BLaER1 treated with 17β-estradiol and CSF1 and Interleukin-3, amounts not matched to agents 10 nM and 100 nM (cell line): ENCODE results near the gene ODF2L.

ENCODE experiments used
- H3K27ac ChIP-seq, 11 experiments: shearing (Covaris generic); formaldehyde crosslinking; 2 replicates each; pipeline ENCODE4 v1.8.1; 2022
- H3K27me3 ChIP-seq, 11 experiments: shearing (Covaris generic); formaldehyde crosslinking; 2 replicates each; pipeline ENCODE4 v1.8.1; 2022
- H3K36me3 ChIP-seq, 11 experiments: shearing (Covaris generic); formaldehyde crosslinking; 2 replicates each; pipeline ENCODE4 v1.8.1; 2022
- H3K4me1 ChIP-seq, 10 experiments: shearing (Covaris generic); formaldehyde crosslinking; 2 replicates each; pipeline ENCODE4 v1.8.1; 2022
- H3K4me2 ChIP-seq, 11 experiments: shearing (Covaris generic); formaldehyde crosslinking; 2 replicates each; pipeline ENCODE4 v1.8.1; 2022
- H3K4me3 ChIP-seq, 10 experiments: shearing (Covaris generic); formaldehyde crosslinking; 2 replicates each; pipeline ENCODE4 v1.8.1; 2022
- H3K9ac ChIP-seq, 11 experiments: shearing (Covaris generic); formaldehyde crosslinking; 2 replicates each; pipeline ENCODE4 v1.8.1; 2022
- H3K9me3 ChIP-seq, 11 experiments: shearing (Covaris generic); formaldehyde crosslinking; replicated peaks in 1 of 11; 2 replicates each; pipeline ENCODE4 v1.8.1; 2022
- H4K20me1 ChIP-seq, 11 experiments: shearing (Covaris generic); formaldehyde crosslinking; 2 replicates each; pipeline ENCODE4 v1.8.1; 2022
- Cebpa-rat ChIP-seq, 11 experiments: shearing (Covaris generic); IDR thresholded peaks; 2 replicates each; pipeline ENCODE4 v1.8.1; 2022

The ODF2L gene

GRCh38 chr1:86346388-86346787 is 49.7 kb downstream of the ODF2L start:
- Histone ChIP-seq H3K36me3 (peaks cover 0 to 7% (median 0%) of the 10 kb centered on the region in 11 experiments; a peak in 3 of 22 replicates), H3K27me3 (no peaks in the 10 kb centered on the region), H3K4me3 (no peak overlapping the region), H3K4me1 (peaks cover 0 to 10% (median 0%) of the 10 kb centered on the region in 10 experiments; a peak in 3 of 20 replicates), H3K4me2 (no peak overlapping the region), H3K9ac (no peak overlapping the region), H4K20me1 (no peaks in the 10 kb centered on the region), H3K9me3 (peaks cover 0 to 23% (median 3%) of the 10 kb centered on the region in 11 experiments; a peak in 7 of 22 replicates), H3K27ac (no peak overlapping the region)
- no peak for TF ChIP-seq Cebpa-rat (IDR thresholded peaks at IDR 0.05)

DNA sequence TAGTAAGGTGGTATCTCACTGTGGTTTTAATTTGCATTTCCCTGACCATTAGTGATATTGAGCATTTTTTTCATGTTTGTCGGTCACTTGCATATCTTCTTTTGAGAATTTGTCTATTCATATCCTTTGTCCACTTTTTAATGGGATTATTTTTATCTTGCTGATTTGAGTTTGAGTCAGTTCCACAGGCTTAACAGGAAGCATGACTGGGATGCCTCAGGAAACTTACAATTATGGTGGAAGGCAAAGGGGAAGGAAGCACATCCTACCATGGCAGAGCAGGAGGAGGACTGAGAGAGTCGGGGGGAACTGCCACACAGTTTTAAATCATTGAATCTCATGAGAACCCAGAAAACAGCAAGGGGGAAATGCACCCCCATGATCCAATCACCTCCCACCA is 51.1 kb downstream of the ODF2L start:
- no peak overlapping the region for H3K27ac ChIP-seq
- TF ChIP-seq Cebpa-rat (IDR thresholded peaks at IDR 0.05): no peak
- no peak overlapping the region for H3K4me3 ChIP-seq
- no peak overlapping the region for H3K9ac ChIP-seq
- H3K27me3 ChIP-seq: no peaks in the 10 kb centered on the region
- H3K4me1 ChIP-seq: peaks cover 0 to 13% (median 0%) of the 10 kb centered on the region in 10 experiments; a peak in 6 of 20 replicates
- peaks cover 0 to 23% (median 3%) of the 10 kb centered on the region in 11 experiments; a peak in 7 of 22 replicates for H3K9me3 ChIP-seq
- H3K4me2 ChIP-seq: 0 out of 22 replicates have a peak overlapping the region, but pooled peaks of 1 of the 11 experiments have one; percentile 23
- H4K20me1 ChIP-seq: no peaks in the 10 kb centered on the region
- no peaks in the 10 kb centered on the region for H3K36me3 ChIP-seq

- H3K9me3 ChIP-seq: peaks cover 0 to 14% (median 0%) of the 10 kb centered on the region in 11 experiments; a peak in 6 of 22 replicates
These were observed 56.2 kb downstream of the ODF2L start for GRCh38 chr1:86339906-86340305.

DNA sequence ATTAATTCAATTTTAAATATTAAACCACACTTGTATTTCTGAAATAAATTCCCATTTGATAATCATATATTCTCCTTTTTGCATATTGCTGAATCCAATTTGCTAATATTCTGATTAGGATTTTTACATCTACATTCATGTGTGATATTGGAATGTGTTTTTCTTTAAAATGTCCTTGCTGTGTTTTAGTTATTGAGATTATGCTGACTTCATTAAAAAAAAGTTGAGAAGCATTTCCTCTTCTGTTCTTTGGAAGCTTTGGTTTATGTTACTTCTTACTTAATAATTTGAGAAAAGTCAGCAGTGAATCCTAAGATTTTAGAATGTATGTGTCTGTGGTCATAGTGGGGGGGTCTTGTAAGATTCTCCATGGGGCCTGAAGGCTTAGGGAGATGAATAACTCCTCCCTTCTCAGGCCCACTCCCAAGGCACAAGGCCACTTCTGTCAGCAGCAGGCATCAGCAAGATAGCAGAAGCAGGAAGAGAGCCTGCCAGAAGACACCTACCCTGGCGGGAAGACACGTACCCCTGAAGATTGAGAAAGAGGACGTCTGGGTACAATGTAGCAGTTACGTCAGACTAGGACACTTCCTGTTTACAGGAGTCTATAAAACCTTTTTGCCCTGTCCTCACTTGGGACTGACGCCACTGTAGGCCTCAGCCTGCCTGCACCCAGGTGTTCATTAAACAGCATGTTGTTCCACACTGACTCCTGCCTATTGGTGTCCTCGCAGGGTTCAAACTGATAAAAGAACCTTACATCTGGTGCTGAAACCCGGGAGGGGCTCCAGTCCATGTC is 56.9 kb downstream of the ODF2L start:
- H3K4me1 ChIP-seq: peaks cover 0 to 22% (median 3%) of the 10 kb centered on the region in 10 experiments; a peak in 9 of 20 replicates
- H3K36me3 ChIP-seq: no peaks in the 10 kb centered on the region
- H4K20me1 ChIP-seq: no peaks in the 10 kb centered on the region
- H3K4me2 ChIP-seq: peak overlapping the region in 6 of 11 experiments; percentile 7 to 57 (median 39); a peak in 10 of 22 replicates
- H3K9me3 ChIP-seq: 0 out of 22 replicates have a peak, but pooled peaks cover 0 to 8% (median 0%) of the 10 kb centered on the region in 11 experiments
- no peaks in the 10 kb centered on the region for H3K27me3 ChIP-seq
- peak overlapping the region in 1 of 11 experiments; percentile 12; a peak in 1 of 22 replicates for H3K9ac ChIP-seq
- TF ChIP-seq Cebpa-rat (IDR thresholded peaks at IDR 0.05): no peak
- H3K27ac ChIP-seq: peak overlapping the region in 5 of 11 experiments; percentile 1 to 72 (median 48); a peak in 9 of 22 replicates
- no peak overlapping the region for H3K4me3 ChIP-seq

More at GRCh38 chr1:86339906-86340305, 56.2 kb downstream of the ODF2L start:
- Histone ChIP-seq H4K20me1 (no peaks in the 10 kb centered on the region), H3K4me2 (peak overlapping the region in 5 of 11 experiments; percentile 7 to 57 (median 51); a peak in 8 of 22 replicates), H3K9ac (peak overlapping the region in 1 of 11 experiments; percentile 12; a peak in 1 of 22 replicates), H3K36me3 (no peaks in the 10 kb centered on the region), H3K4me1 (peaks cover 0 to 22% (median 3%) of the 10 kb centered on the region in 10 experiments; a peak in 9 of 20 replicates), H3K27ac (peak overlapping the region in 5 of 11 experiments; percentile 1 to 72 (median 48); a peak in 9 of 22 replicates), H3K27me3 (no peaks in the 10 kb centered on the region), H3K4me3 (no peak overlapping the region)
- no peak for TF ChIP-seq Cebpa-rat (IDR thresholded peaks at IDR 0.05)

DNA sequence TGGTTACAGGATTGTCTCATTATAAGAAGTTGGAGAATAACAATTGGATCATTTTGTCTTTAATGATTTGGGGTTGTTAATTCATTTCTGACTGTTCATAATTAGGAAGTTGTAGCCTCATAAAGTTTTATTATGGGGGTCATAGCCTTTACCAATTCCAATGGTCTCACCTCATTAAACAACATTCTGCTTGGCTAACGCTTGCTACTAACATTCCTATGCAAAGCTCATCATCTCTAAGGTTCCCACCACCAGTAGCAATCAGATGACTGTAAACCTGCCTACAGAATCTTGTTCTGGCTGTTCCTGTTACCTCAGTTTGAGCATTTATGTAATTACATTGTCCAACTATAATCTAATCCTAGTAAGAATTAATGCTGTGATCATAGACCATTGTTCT is 60.2 kb downstream of the ODF2L start:
- no peak overlapping the region for H3K4me3 ChIP-seq
- no peaks in the 10 kb centered on the region for H3K27me3 ChIP-seq
- no peak for TF ChIP-seq Cebpa-rat (IDR thresholded peaks at IDR 0.05)
- H3K9ac ChIP-seq: no peak overlapping the region
- 0 out of 22 replicates have a peak, but pooled peaks cover 0 to 7% (median 0%) of the 10 kb centered on the region in 11 experiments for H3K9me3 ChIP-seq
- no peak overlapping the region for H3K27ac ChIP-seq
- no peak overlapping the region for H3K4me2 ChIP-seq
- H4K20me1 ChIP-seq: no peaks in the 10 kb centered on the region
- H3K4me1 ChIP-seq: peaks cover 0 to 22% (median 3%) of the 10 kb centered on the region in 10 experiments; a peak in 9 of 20 replicates
- no peaks in the 10 kb centered on the region for H3K36me3 ChIP-seq

GRCh38 chr1:86325264-86325663 is 70.9 kb downstream of the ODF2L start:
- Histone ChIP-seq H3K27me3 (no peaks in the 10 kb centered on the region), H3K27ac (no peak overlapping the region), H3K4me1 (no peaks in the 10 kb centered on the region; a peak in 1 of 20 replicates), H4K20me1 (no peaks in the 10 kb centered on the region), H3K9ac (no peak overlapping the region), H3K4me3 (no peak overlapping the region), H3K4me2 (no peak overlapping the region), H3K36me3 (no peaks in the 10 kb centered on the region), H3K9me3 (no peaks in the 10 kb centered on the region)
- no peak for TF ChIP-seq Cebpa-rat (IDR thresholded peaks at IDR 0.05)

DNA sequence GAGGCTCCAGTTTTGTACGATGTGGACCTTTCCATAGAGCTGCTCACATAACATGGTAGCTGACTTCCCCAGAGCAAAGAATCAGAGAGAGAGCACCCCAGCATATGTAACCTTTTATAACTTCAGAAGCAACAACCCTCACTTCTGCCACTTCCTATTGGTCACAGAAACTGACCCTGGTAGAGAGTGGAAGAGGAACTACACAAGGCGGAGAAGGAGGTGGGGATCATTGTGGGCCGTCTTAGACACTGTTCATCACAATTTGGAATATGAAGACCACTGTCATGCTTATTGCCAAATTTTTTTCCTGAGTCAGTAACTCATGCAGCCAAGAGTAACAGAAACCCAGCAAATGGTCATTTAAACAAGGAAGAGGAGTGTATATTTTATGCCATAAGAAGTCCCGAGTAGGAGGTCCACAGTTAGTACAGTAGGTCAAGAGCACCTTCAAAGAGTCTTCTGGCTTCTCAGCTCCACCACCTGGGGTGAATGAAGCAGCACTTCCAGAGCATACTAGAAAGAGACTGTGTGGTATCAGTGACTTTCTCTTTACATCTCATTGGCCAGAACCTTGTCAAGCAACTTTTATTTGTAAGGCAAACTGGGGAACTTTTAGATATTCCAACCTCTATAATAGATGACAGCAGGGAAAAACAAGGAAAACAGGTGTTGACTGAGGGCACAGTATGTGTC is 71.8 kb downstream of the ODF2L start:
- Histone ChIP-seq H3K9me3 (no peaks in the 10 kb centered on the region), H3K4me3 (no peak overlapping the region), H3K4me2 (no peak overlapping the region), H4K20me1 (no peaks in the 10 kb centered on the region), H3K4me1 (no peaks in the 10 kb centered on the region; a peak in 1 of 20 replicates), H3K27ac (no peak overlapping the region), H3K27me3 (no peaks in the 10 kb centered on the region), H3K9ac (no peak overlapping the region), H3K36me3 (no peaks in the 10 kb centered on the region)
- TF ChIP-seq Cebpa-rat (IDR thresholded peaks at IDR 0.05): no peak

DNA sequence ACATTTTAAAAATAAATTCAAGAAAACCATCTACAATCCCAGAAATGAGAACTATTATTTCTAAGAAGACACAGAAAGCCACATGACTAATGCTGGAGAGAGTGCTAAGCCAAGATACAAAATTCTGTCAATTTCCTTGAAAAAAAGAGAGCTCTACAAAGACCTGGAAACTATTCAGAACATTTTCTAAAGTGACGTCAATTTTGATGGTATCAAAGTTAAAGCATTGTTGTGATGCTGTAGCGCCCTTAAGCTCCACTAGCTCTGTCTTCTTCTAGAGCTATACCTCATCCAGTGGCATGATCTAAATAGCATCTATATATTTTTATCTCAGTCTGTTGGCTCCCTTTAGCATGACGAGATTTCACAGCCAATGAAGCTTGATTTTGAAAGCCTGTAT is 73.9 kb downstream of the ODF2L start:
- H3K4me3 ChIP-seq: no peak overlapping the region
- TF ChIP-seq Cebpa-rat (IDR thresholded peaks at IDR 0.05): no peak
- H4K20me1 ChIP-seq: no peaks in the 10 kb centered on the region
- H3K9ac ChIP-seq: no peak overlapping the region
- no peak overlapping the region for H3K4me2 ChIP-seq
- no peaks in the 10 kb centered on the region for H3K27me3 ChIP-seq
- no peaks in the 10 kb centered on the region for H3K36me3 ChIP-seq
- no peaks in the 10 kb centered on the region for H3K9me3 ChIP-seq
- H3K4me1 ChIP-seq: no peaks in the 10 kb centered on the region
- no peak overlapping the region for H3K27ac ChIP-seq

GRCh38 chr1:86318436-86318835 is 77.7 kb downstream of the ODF2L start:
- Histone ChIP-seq H3K36me3 (no peaks in the 10 kb centered on the region), H3K4me1 (no peaks in the 10 kb centered on the region), H4K20me1 (no peaks in the 10 kb centered on the region), H3K9ac (no peak overlapping the region), H3K9me3 (no peaks in the 10 kb centered on the region), H3K4me2 (no peak overlapping the region), H3K4me3 (no peak overlapping the region), H3K27me3 (no peaks in the 10 kb centered on the region), H3K27ac (no peak overlapping the region)
- TF ChIP-seq Cebpa-rat (IDR thresholded peaks at IDR 0.05): no peak
